IPS DF 6.9 (cell line): ENCODE results near the gene DTNA.

ENCODE experiments used
- DNase-seq: peaks from one replicate; pipeline ENCODE4 v3.0.0-alpha.2; 2013; ENCODE audit warnings: low read depth, low spot score
- H3K27ac ChIP-seq: one replicate; pipeline ENCODE4 v1.5.1; 2013; ENCODE audit warnings: low read length, control low read depth
- H3K27me3 ChIP-seq: 2 replicates; pipeline ENCODE4 v1.6.1; 2013; ENCODE audit warnings: mild to moderate bottlenecking, low read length; ENCODE audit not compliant: control insufficient read depth, insufficient read depth
- H3K36me3 ChIP-seq: 2 replicates; pipeline ENCODE4 v1.6.1; 2013; ENCODE audit warnings: low read length; ENCODE audit not compliant: control insufficient read depth, insufficient read depth
- H3K4me1 ChIP-seq: 2 replicates; pipeline ENCODE4 v1.6.1; 2013; ENCODE audit warnings: low read length; ENCODE audit not compliant: control insufficient read depth, insufficient read depth
- H3K4me3 ChIP-seq: 2 replicates; pipeline ENCODE4 v1.5.1; 2013; ENCODE audit warnings: mild to moderate bottlenecking, low read length
- H3K9me3 ChIP-seq: 2 replicates; pipeline ENCODE4 v1.6.1; 2013; ENCODE audit warnings: low read length, inconsistent platforms; ENCODE audit not compliant: control insufficient read depth, insufficient read depth
- WGBS: extraction: QIAGEN DNeasy Blood & Tissue Kit; methylation state at CpG from one replicate; pipeline ENCODE4 v1.1.7; 2013; ENCODE audit warnings: mixed read lengths, missing lambda C conversion rate; ENCODE audit not compliant: insufficient read length, insufficient coverage; 5-methylcytosine and 5-hydroxymethylcytosine counted together

DTNA gene

DNA sequence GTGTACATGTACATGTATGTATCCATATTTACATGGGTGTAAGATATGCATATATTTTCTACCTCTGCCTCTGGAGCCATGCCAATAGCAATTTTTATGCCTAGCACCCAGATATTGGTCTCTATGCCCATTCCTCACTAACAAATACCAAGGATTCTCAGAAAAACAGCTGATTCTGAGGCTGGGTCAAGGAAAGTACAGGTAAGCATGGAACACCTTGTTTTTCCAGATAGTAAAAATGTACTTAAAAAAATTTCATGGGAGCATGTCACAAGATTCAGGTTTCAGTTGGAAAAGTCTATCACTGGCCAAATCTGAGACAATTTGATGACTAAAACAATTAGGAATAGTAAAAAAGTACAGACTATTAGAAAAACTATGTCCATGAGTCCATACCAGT, 216.6 kb downstream of the DTNA start:
- Histone ChIP-seq H3K4me1 (no peaks in the 10 kb centered on the region), H3K4me3 (no peak overlapping the region), H3K27me3 (no peaks in the 10 kb centered on the region), H3K9me3 (no peaks in the 10 kb centered on the region), H3K36me3 (no peaks in the 10 kb centered on the region), H3K27ac (no peak overlapping the region)
- no peak for DNase-seq

DNA sequence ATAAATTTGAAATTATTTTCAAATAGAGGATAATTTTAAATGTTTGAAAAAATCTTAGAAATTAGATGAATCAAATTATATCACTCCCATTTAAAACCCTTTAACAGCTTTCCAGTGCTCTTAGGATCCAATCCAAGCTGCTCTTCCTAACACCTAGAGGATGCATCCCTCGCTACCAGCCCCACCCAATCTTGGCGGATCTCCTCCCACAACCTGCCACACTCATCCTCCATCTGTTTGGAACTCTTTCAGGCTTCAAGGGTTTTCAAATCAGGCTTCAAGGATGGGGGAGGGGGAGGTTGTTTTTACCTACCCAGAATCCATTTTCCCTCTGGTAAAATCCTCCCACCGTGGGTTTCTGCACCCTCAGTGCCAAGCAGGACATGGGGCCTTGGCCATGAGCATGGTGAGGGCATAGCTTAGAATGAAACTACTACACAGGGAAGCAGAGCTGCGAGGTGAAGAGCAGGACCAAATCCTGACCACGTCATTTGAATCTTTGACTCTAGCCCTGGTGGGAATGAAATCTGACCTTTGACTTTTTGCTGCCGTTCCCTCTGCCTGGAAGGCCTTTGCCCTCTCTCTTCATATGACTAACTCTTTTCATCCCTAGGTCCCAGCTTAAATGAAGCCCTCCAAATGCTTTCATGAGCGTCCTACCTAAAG, 218.1 kb downstream of the DTNA start:
- H3K9me3 ChIP-seq: no peaks in the 10 kb centered on the region
- no peak overlapping the region for H3K27ac ChIP-seq
- H3K4me1 ChIP-seq: no peaks in the 10 kb centered on the region
- no peaks in the 10 kb centered on the region for H3K27me3 ChIP-seq
- WGBS: no CpG with 5 or more reads among the region's 7 CpGs
- no peaks in the 10 kb centered on the region for H3K36me3 ChIP-seq
- H3K4me3 ChIP-seq: no peak overlapping the region
- DNase-seq: no peak

- Histone ChIP-seq H3K4me3 (no peak overlapping the region), H3K36me3 (no peaks in the 10 kb centered on the region), H3K4me1 (no peaks in the 10 kb centered on the region), H3K27ac (no peak overlapping the region), H3K27me3 (no peaks in the 10 kb centered on the region), H3K9me3 (no peaks in the 10 kb centered on the region)
- DNase-seq: no peak
- WGBS: no CpG with 5 or more reads among the region's 1 CpG
Measured at GRCh38 chr18:34928754-34929335, 218.7 kb downstream of the DTNA start.

DNA sequence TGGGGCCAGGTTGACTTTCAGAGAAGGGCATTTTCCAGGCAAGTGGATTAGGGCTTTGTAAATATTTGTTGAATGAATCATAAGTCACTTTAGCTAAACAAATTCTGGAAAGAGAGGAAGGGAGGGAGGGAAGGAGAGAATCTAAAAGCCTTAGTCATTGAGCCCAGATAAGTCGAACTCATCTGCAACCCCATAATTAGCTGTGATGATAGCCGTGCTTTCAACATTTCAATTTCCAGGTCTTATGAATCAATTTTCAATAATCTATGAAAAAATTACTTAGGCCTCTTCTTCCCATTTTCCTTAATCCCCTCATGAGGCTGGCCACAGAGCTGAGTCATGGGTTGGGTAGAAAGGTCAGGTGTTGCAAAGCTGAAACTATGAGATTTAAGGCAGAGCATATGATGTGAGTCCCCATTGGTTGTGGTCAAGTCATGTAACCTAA, 219.3 kb downstream of the DTNA start:
- Histone ChIP-seq H3K27ac (no peak overlapping the region), H3K4me3 (no peak overlapping the region), H3K36me3 (no peaks in the 10 kb centered on the region), H3K27me3 (no peaks in the 10 kb centered on the region), H3K4me1 (no peaks in the 10 kb centered on the region), H3K9me3 (no peaks in the 10 kb centered on the region)
- DNase-seq: no peak
- WGBS: no CpG with 5 or more reads among the region's 2 CpGs

- no peaks in the 10 kb centered on the region for H3K36me3 ChIP-seq
- H3K4me3 ChIP-seq: no peak overlapping the region
- no CpG with 5 or more reads among the region's 1 CpG for WGBS
- no peaks in the 10 kb centered on the region for H3K27me3 ChIP-seq
- no peaks in the 10 kb centered on the region for H3K4me1 ChIP-seq
- no peaks in the 10 kb centered on the region for H3K9me3 ChIP-seq
- DNase-seq: no peak
- no peak overlapping the region for H3K27ac ChIP-seq
Measured at GRCh38 chr18:34932363-34932762, 222.3 kb downstream of the DTNA start.

DNA sequence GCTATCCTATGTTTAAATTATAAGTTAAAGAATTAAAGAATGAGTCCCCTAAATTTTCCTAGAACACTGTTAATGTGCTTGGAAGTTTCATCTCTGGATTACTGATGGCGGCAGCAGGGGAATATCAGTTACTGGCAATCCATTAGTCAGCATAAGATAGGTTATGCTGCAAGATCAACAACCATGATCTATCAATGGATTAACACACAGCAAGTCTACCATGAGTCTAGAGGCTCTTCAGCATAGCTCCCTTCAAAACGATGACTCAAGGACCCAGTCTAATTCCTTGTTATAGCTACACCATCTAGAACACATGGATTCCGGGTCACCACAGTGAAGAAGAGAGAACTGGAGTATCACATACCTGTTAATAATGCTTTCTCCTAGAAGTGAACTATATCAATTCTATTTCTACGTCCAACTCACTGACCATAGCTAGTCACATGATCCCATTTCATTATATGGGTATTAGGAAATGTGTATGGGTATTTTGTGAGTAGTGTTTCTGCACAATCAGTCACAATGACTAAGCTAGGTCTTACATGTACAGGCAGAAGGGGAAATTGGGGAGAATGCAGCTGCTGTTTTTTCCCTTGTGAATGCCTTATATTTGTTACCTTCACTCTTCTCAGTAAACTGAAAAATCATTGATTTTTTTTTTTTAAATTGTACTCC, 222.8 kb downstream of the DTNA start:
- H3K27me3 ChIP-seq: no peaks in the 10 kb centered on the region
- H3K36me3 ChIP-seq: no peaks in the 10 kb centered on the region
- H3K9me3 ChIP-seq: no peaks in the 10 kb centered on the region
- DNase-seq: no peak
- no CpG with 5 or more reads among the region's 4 CpGs for WGBS
- no peak overlapping the region for H3K27ac ChIP-seq
- no peaks in the 10 kb centered on the region for H3K4me1 ChIP-seq
- no peak overlapping the region for H3K4me3 ChIP-seq

GRCh38 chr18:34933909-34934661, 224.0 kb downstream of the DTNA start:
- no peak for DNase-seq
- no peaks in the 10 kb centered on the region for H3K27me3 ChIP-seq
- H3K4me3 ChIP-seq: no peak overlapping the region
- no peak overlapping the region for H3K27ac ChIP-seq
- WGBS: no CpG with 5 or more reads among the region's 1 CpG
- no peaks in the 10 kb centered on the region for H3K9me3 ChIP-seq
- no peaks in the 10 kb centered on the region for H3K4me1 ChIP-seq
- H3K36me3 ChIP-seq: no peaks in the 10 kb centered on the region

DNA sequence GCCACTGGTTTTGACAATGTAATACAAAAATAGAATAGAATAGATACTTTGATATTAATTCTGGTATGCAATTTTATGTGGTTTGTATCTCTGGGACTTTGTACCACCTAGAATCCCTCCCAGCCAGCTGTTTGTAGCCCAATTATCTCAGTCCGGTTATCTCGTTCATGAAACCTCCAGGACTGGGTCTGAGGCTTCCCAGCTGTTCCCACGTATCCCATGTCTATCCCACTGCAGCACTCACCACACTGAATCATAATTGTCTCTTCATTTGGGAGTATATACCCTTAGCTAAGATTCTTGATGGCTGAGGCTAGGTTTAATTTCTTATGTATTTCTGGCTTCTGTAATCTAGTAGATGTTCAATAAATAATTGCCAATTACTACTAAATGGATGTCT, 226.7 kb downstream of the DTNA start:
- Histone ChIP-seq H3K36me3 (no peaks in the 10 kb centered on the region), H3K4me1 (no peaks in the 10 kb centered on the region), H3K4me3 (no peak overlapping the region), H3K27me3 (no peaks in the 10 kb centered on the region), H3K9me3 (no peaks in the 10 kb centered on the region), H3K27ac (no peak overlapping the region)
- DNase-seq: no peak
- WGBS: no CpG with 5 or more reads among the region's 3 CpGs

DNA sequence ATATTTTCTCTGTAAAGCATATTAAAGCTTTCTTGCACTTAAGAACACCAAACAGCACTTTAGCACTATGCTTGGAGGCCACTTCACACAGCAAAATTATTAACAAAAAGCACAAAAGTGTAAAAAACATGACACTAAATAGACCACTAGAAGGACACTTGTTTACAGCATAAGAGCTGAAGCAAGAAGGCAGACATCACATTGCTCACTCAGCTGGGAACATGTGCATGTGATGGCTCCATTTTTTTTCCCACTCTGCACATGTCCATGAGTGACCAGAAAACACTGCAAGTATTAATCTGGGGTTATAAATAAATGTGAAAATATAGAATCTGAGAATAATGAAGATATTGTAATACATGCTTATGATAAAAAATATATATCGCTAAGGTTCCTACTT, 228.0 kb downstream of the DTNA start:
- Histone ChIP-seq H3K27me3 (no peaks in the 10 kb centered on the region), H3K27ac (no peak overlapping the region), H3K4me1 (no peaks in the 10 kb centered on the region), H3K4me3 (no peak overlapping the region), H3K9me3 (no peaks in the 10 kb centered on the region), H3K36me3 (no peaks in the 10 kb centered on the region)
- no peak for DNase-seq
- no CpG with 5 or more reads among the region's 1 CpG for WGBS
